ENCODE results near the gene CUL1.

The CUL1 gene

DNA sequence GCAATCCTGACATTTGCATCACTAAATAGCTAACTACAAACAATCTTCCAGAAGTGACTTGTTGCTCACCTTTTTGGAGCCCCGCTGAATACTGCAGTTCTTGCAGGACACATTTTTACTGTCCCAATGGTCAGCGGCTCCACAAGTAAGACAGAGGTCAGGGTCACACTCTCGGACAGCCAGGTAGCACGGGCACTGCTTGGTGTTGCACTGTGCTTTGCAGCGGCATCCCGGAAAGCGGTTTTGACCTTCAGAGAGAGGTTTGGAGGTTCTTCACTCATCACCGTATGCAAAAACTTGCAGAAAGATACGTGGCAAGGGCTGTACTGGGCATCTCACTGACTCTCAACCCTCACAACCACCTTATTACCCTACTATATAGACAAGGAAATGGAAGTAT lies 115.2 kb downstream of the CUL1 start:
- TF ChIP-seq, protein P1, sequence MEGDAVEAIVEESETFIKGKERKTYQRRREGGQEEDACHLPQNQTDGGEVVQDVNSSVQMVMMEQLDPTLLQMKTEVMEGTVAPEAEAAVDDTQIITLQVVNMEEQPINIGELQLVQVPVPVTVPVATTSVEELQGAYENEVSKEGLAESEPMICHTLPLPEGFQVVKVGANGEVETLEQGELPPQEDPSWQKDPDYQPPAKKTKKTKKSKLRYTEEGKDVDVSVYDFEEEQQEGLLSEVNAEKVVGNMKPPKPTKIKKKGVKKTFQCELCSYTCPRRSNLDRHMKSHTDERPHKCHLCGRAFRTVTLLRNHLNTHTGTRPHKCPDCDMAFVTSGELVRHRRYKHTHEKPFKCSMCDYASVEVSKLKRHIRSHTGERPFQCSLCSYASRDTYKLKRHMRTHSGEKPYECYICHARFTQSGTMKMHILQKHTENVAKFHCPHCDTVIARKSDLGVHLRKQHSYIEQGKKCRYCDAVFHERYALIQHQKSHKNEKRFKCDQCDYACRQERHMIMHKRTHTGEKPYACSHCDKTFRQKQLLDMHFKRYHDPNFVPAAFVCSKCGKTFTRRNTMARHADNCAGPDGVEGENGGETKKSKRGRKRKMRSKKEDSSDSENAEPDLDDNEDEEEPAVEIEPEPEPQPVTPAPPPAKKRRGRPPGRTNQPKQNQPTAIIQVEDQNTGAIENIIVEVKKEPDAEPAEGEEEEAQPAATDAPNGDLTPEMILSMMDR (conservative IDR thresholded peaks at IDR 0.05; ENCODE audit: control insufficient read depth, insufficient read depth, low read depth, low read length) = no peak
- no peak for DNase-seq (ENCODE audit: low read depth)
- no peak overlapping the region for H3K4me3 ChIP-seq (ENCODE audit: control insufficient read depth, low read depth, low read length)

DNA sequence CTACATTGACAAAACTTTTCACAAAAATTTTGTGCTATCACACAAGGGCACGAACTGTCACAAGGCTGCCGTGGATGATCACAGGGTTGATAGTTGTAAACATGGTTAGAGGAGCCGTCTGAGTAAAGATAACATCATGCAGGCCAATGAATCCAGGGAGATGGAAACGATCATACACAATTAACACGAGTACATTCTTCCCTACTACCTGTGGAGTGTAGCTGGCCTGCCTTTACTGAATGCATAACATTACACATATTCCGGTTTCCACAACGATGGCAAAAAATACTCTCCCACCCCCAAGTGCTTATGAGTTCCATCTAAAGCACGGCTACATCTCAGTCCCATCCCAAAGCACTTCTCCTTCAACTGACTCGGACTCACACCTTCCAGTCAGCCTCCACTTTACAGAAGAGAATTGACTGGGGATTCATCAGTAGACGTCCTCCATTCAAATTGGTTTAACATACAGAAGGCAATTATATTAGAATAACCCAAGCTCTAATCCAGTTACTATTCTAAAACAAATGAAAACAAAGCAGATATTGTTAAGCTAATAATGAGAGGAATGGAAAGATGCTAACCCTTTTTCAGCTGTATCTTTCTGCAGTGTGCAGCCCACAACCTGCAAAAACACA lies 116.3 kb downstream of the CUL1 start:
- H3K4me3 ChIP-seq (ENCODE audit: control insufficient read depth, low read depth, low read length) = no peak overlapping the region
- TF ChIP-seq, protein P1 (conservative IDR thresholded peaks at IDR 0.05; ENCODE audit: control insufficient read depth, insufficient read depth, low read depth, low read length) = no peak
- no peak for DNase-seq (ENCODE audit: low read depth)

- H3K4me3 ChIP-seq (ENCODE audit: control insufficient read depth, low read depth, low read length) = no peak overlapping the region
These were observed 116.9 kb downstream of the CUL1 start for GRCh38 chr7:148815612-148816011.

GRCh38 chr7:148819697-148820360 lies 121.1 kb downstream of the CUL1 start:
- TF ChIP-seq, protein P1 (conservative IDR thresholded peaks at IDR 0.05; ENCODE audit: control insufficient read depth, insufficient read depth, low read depth, low read length) = no peak
- no peak overlapping the region for H3K4me3 ChIP-seq (ENCODE audit: control insufficient read depth, low read depth, low read length)
- peak; percentile 45 for DNase-seq (ENCODE audit: low read depth)

More at GRCh38 chr7:148815612-148816011, 116.9 kb downstream of the CUL1 start:
- no peak for DNase-seq (ENCODE audit: low read depth)
- TF ChIP-seq, protein P1 (conservative IDR thresholded peaks at IDR 0.05; ENCODE audit: control insufficient read depth, insufficient read depth, low read depth, low read length) = no peak

DNA sequence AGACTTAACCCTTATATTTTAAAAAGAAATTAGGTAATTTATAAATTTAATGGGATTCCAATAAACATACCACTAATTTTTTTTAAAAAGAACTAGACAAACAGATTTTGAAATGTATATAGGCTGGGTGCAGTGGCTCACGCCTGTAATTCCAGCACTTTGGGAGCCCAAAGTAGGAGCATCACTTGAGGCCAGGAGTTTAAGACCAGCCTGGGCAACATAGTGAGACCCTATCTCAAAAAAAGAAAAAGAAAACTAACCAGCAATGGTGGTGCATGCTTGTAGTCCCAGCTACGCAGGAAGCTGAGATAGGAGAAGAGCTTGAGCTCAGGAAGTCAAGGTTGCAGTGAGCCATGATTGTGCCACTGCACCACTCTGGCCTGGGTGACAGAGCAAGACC lies 122.7 kb downstream of the CUL1 start:
- TF ChIP-seq, protein P1 (conservative IDR thresholded peaks at IDR 0.05; ENCODE audit: control insufficient read depth, insufficient read depth, low read depth, low read length) = no peak

GRCh38 chr7:148824864-148825263 lies 126.2 kb downstream of the CUL1 start:
- H3K4me3 ChIP-seq (ENCODE audit: control insufficient read depth, low read depth, low read length) = no peak overlapping the region
- TF ChIP-seq, protein P1 (conservative IDR thresholded peaks at IDR 0.05; ENCODE audit: control insufficient read depth, insufficient read depth, low read depth, low read length) = no peak

More for the DNA sequence above, 122.7 kb downstream of the CUL1 start:
- no peak for DNase-seq (ENCODE audit: low read depth)
- H3K4me3 ChIP-seq (ENCODE audit: control insufficient read depth, low read depth, low read length) = no peak overlapping the region

More at GRCh38 chr7:148824864-148825263, 126.2 kb downstream of the CUL1 start:
- no peak for DNase-seq (ENCODE audit: low read depth)
